Measurements from ENCODE around the gene SSBP1. TPM values are rescaled to one million over a fixed set of nuclear protein-coding genes. Genes with fewer than 3 reads are reported as not detected.
"Not testable (repeated sequence)": the region's sequence is repeated elsewhere in the genome, so short reads cannot be mapped to it uniquely, and the experiment has no call there.

SSBP1 gene
- total and polyA plus RNA-seq, 2 experiments from 2014 or later = 200 to 294 TPM

DNA sequence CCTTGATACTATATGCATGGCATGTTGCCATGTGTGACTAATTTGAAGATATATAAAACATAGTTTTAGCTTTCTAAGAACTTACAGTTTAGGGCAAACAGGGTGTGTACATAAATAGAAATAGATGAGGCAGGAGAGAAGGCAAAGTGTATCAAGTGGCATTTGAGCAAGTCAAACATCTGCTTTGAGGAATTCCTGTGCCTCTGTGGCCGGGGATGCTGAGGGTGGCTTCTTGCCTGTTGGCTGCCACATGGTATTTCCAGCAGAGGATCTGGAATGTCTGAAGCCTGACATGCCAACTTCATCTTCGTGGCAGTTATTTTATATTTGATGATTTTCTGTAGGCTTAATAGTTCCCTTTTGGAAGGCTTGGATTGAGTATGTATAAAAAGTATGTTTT lies 6.0 kb downstream of the SSBP1 start:
- Histone ChIP-seq H3K27me3 (no peaks in the 10 kb centered on the region), H3K27ac (no peak overlapping the region), H3K9me3 (ENCODE audit: low read depth) (no peaks in the 10 kb centered on the region), H3K4me3 (no peak overlapping the region), H3K36me3 (peaks cover 60% of the 10 kb centered on the region), H3K4me1 (ENCODE audit: low read depth) (peaks cover 5% of the 10 kb centered on the region)
- DNase-seq (ENCODE audit: low read depth in 1 of 2, low spot score in 1 of 2) = no peak
- TF ChIP-seq, protein P1, sequence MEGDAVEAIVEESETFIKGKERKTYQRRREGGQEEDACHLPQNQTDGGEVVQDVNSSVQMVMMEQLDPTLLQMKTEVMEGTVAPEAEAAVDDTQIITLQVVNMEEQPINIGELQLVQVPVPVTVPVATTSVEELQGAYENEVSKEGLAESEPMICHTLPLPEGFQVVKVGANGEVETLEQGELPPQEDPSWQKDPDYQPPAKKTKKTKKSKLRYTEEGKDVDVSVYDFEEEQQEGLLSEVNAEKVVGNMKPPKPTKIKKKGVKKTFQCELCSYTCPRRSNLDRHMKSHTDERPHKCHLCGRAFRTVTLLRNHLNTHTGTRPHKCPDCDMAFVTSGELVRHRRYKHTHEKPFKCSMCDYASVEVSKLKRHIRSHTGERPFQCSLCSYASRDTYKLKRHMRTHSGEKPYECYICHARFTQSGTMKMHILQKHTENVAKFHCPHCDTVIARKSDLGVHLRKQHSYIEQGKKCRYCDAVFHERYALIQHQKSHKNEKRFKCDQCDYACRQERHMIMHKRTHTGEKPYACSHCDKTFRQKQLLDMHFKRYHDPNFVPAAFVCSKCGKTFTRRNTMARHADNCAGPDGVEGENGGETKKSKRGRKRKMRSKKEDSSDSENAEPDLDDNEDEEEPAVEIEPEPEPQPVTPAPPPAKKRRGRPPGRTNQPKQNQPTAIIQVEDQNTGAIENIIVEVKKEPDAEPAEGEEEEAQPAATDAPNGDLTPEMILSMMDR (IDR thresholded peaks at IDR 0.05; ENCODE audit: low read depth, low read length) = no peak

DNA sequence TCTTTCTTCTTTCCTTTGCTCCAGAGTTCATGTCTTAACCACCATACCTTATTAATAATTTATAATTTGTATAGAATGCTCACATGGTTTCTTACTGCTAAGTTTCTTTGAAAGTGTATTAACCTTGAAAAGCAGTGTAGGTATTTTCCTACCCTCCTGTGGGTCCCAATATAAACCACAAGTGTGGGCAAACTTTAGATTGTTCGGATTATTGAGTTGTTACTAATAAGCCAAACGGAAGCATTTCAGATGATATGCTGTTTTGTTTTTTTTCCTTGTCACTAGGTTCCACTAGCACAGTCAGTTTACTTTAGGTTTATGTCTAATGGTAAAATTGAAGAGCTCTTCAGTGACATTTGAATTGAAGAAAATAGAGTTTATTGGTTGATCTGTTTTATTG lies 10.2 kb downstream of the SSBP1 start:
- TF ChIP-seq, protein P1 (IDR thresholded peaks at IDR 0.05; ENCODE audit: low read depth, low read length) = no peak
- Histone ChIP-seq H3K27me3 (no peaks in the 10 kb centered on the region), H3K4me1 (ENCODE audit: low read depth) (no peaks in the 10 kb centered on the region), H3K36me3 (peaks cover 71% of the 10 kb centered on the region), H3K4me3 (no peak overlapping the region), H3K27ac (no peak overlapping the region), H3K9me3 (ENCODE audit: low read depth) (peaks cover 3% of the 10 kb centered on the region)
- no peak for DNase-seq (ENCODE audit: low read depth in 1 of 2, low spot score in 1 of 2)

DNA sequence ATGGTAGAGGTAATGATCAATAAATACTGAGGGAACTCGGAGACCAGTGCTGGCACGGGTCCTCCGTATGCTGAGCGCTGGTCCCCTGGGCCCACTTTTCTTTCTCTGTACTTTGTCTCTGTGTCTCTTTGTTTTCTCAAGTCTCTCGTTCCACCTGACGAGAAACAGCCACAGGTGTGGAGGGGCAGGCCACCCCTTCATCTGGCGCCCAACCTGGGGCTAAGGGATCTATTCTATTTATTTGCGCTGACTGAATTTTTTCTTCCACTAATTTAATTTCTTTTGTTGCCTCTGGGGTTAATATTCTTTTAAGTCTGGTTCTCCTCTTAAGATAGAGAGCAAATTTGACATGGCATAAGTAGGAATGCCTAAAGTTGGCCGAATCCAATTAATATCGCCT lies 13.7 kb downstream of the SSBP1 start:
- not testable (repeated sequence) for H3K4me1 ChIP-seq (ENCODE audit: low read depth); H3K4me3 ChIP-seq; H3K9me3 ChIP-seq (ENCODE audit: low read depth); H3K27ac ChIP-seq; H3K27me3 ChIP-seq
- H3K36me3 ChIP-seq = peaks cover 38% of the 10 kb centered on the region
- peak in 1 of 2 donors; percentile 21 for DNase-seq (ENCODE audit: low read depth in 1 of 2, low spot score in 1 of 2)

DNA sequence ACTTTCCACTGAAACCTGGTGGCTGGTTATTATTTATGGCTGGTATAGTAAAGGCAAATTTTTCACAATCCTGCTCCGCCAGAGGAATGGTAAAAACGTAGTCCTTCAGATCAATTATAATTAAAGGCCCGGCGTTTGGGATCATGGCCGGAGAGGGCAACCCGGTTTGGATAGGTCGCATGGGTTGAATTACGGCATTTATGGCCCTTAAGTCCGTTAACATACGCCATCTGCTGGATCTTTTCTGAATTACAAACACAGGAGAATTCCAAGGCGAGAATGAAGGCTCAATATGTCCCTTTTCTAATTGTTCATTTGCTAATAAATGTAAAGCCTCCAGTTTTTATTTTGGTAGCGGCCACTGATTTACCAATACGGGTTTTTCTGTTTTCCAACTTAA lies 14.5 kb downstream of the SSBP1 start:
- Histone ChIP-seq H3K27me3 (no peaks in the 10 kb centered on the region), H3K27ac (no peak overlapping the region), H3K36me3 (peaks cover 38% of the 10 kb centered on the region), H3K4me3 (no peak overlapping the region), H3K9me3 (ENCODE audit: low read depth) (peaks cover 3% of the 10 kb centered on the region), H3K4me1 (ENCODE audit: low read depth) (no peaks in the 10 kb centered on the region)
- TF ChIP-seq, protein P1 (IDR thresholded peaks at IDR 0.05; ENCODE audit: low read depth, low read length) = no peak
- DNase-seq (ENCODE audit: low read depth in 1 of 2, low spot score in 1 of 2) = peak in 1 of 2 donors; percentile 2

DNA sequence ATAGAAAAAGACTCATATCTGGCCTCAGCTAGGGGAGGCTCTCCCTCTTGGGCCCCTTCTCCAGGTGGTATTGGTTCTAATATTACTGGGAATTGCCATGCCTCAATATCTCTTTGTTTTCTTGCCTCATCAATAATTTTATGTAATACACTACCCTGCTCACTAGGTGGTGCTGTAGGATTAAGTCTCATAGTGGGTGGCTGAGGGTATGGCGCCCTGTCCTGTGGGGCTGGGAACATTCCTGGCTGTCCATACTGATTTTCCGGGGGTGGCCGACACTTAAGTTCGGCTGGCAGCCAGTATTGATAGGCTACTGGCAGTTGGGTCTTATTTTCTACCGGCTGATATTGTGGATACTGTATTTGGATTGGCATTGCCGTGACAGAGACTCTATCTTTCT lies 16.8 kb downstream of the SSBP1 start:
- peaks cover 3% of the 10 kb centered on the region for H3K9me3 ChIP-seq (ENCODE audit: low read depth)
- H3K27me3 ChIP-seq = no peaks in the 10 kb centered on the region
- H3K4me3 ChIP-seq = no peak overlapping the region
- TF ChIP-seq, protein P1 (IDR thresholded peaks at IDR 0.05; ENCODE audit: low read depth, low read length) = peak; percentile 38
- H3K36me3 ChIP-seq = peaks cover 21% of the 10 kb centered on the region
- no peaks in the 10 kb centered on the region for H3K4me1 ChIP-seq (ENCODE audit: low read depth)
- no peak overlapping the region for H3K27ac ChIP-seq
- DNase-seq (ENCODE audit: low read depth in 1 of 2, low spot score in 1 of 2) = peak; percentile 28 to 52

DNA sequence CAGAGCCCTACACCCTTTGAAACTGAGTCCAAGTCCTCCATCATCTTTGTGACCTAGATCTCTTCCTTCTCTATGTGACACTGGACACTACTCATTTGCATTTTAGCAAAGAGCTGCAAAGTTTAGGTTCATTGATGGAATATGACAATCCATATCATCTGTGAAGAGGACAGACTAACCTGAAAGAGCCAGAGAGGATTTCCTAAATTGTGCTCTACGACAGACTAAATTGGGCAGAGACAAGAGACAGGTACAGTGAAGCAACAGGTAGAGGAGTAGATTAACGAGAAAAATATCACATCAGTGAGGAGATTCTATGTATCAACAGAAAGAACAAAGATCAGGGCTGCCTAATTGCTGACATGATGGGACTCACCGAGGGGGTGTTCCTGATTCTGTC lies 25.6 kb downstream of the SSBP1 start, which contains the start of gene TAS2R3:
Gene TAS2R3, plus strand, starts transcription at position 301 of the 400 bp plus-strand sequence. Its CDS starts 62 bp downstream, at position 363.
- Histone ChIP-seq H3K27ac (no peak within 1 kb of the TSS), H3K36me3 (no peaks in the 10 kb centered on the region), H3K4me1 (ENCODE audit: low read depth) (no peaks in the 10 kb centered on the region), H3K9me3 (ENCODE audit: low read depth) (no peaks in the 10 kb centered on the region), H3K27me3 (no peaks in the 10 kb centered on the region), H3K4me3 (no peak within 1 kb of the TSS)
- no peak for DNase-seq (ENCODE audit: low read depth in 1 of 2, low spot score in 1 of 2)
- TF ChIP-seq, protein P1 (IDR thresholded peaks at IDR 0.05; ENCODE audit: low read depth, low read length) = no peak

DNA sequence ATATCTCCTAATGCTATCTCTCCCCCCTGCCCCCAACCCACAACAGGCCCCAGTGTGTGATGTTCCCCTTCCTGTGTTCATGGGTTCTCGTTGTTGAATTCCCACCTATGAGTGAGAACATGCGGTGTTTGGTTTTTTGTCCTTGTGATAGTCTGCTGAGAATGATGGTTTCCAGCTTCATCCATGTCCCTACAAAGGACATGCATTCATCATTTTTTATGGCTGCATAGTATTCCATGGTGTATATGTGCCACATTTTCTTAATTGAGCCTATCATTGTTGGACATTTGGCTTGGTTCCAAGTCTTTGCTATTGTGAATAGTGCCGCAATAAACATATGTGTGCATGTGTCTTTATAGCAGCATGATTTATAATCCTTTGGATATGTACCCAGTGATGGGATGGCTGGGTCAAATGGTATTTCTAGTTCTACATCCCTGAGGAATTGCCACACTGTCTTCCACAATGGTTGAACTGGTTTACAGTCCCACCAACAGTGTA lies 32.0 kb downstream of the SSBP1 start:
- H3K27ac ChIP-seq; H3K9me3 ChIP-seq (ENCODE audit: low read depth); H3K4me3 ChIP-seq; DNase-seq (ENCODE audit: low read depth in 1 of 2, low spot score in 1 of 2); H3K36me3 ChIP-seq; H3K27me3 ChIP-seq; H3K4me1 ChIP-seq (ENCODE audit: low read depth): not testable (repeated sequence)

Measured in cardiac muscle cell (in vitro differentiated cells and primary cell).